ENCODE results near the gene COMMD9. TPM values are rescaled to one million over a fixed set of nuclear protein-coding genes. Genes with fewer than 3 reads are reported as not detected.

The COMMD9 gene
- 52.5 to 71.0 TPM (median 54.6 TPM) in 3 replicates for total RNA-seq
- long read RNA-seq, transcript COMMD9-201 (6 exons, 2,954 nt) = major isoform, 47 of 72 reads
- long read RNA-seq, partial matches to known transcripts = 0 of 72 reads
- long read RNA-seq, other reads (novel, unspliced or antisense) = 23 of 72 reads

- H3K36me3 Mint-ChIP-seq (ENCODE audit: low read depth) = no peaks in the 10 kb centered on the region
- no peak for TF ChIP-seq CTCF (IDR thresholded peaks at IDR 0.05)
- peak; percentile 97 for DNase-seq (ENCODE audit: low spot score)
- H3K27me3 Mint-ChIP-seq (ENCODE audit: low read depth) = no peaks in the 10 kb centered on the region
- H3K27ac Mint-ChIP-seq (ENCODE audit: unreplicated experiment) = peak within 1 kb of the TSS; percentile 92
- H3K4me1 Mint-ChIP-seq (ENCODE audit: low read depth) = peaks cover 23% of the 10 kb centered on the region
- no peaks in the 10 kb centered on the region for H3K9me3 Mint-ChIP-seq (ENCODE audit: low read depth)
- H3K4me3 Mint-ChIP-seq (ENCODE audit: unreplicated experiment) = peak within 1 kb of the TSS; percentile 92
These were observed at the start of gene COMMD9 for GRCh38 chr11:36289226-36289852. COMMD9 (minus strand) TSS chr11:36289424; CDS start chr11:36289412, 12 bp downstream.

DNA sequence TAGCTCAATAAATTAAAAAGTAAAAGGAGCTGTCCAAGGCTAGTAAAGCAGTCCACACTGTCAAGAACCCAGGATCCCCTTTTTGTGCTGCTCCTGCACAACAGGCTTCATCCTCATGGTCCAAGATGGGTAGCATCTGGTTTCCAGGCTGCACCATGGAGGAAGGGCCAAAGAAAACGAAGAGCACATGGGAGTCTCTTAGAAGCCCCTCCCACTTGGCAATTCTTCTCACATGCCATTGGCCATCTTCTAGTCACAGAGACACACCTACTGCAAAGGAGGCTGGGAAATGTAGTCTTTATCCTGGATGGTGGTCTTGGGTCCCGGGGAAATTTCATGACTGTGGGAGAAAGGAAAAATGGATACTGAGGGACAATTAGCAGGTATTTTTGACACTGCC, 44.7 kb upstream of the COMMD9 start:
- no peak overlapping the region for H3K4me3 Mint-ChIP-seq (ENCODE audit: unreplicated experiment)
- peaks cover 4% of the 10 kb centered on the region for H3K4me1 Mint-ChIP-seq (ENCODE audit: low read depth)
- H3K9me3 Mint-ChIP-seq (ENCODE audit: low read depth) = peaks cover 3% of the 10 kb centered on the region
- H3K27ac Mint-ChIP-seq (ENCODE audit: unreplicated experiment) = peak overlapping the region; percentile 75
- no peaks in the 10 kb centered on the region for H3K36me3 Mint-ChIP-seq (ENCODE audit: low read depth)
- no peaks in the 10 kb centered on the region for H3K27me3 Mint-ChIP-seq (ENCODE audit: low read depth)
- TF ChIP-seq CTCF (IDR thresholded peaks at IDR 0.05) = no peak
- no peak for DNase-seq (ENCODE audit: low spot score)

GRCh38 chr11:36333468-36333867, 44.2 kb upstream of the COMMD9 start:
- Mint-ChIP-seq H3K4me3 (ENCODE audit: unreplicated experiment) (no peak overlapping the region), H3K36me3 (ENCODE audit: low read depth) (no peaks in the 10 kb centered on the region), H3K27ac (ENCODE audit: unreplicated experiment) (peak overlapping the region; percentile 75), H3K4me1 (ENCODE audit: low read depth) (peaks cover 4% of the 10 kb centered on the region), H3K9me3 (ENCODE audit: low read depth) (peaks cover 3% of the 10 kb centered on the region), H3K27me3 (ENCODE audit: low read depth) (no peaks in the 10 kb centered on the region)
- DNase-seq (ENCODE audit: low spot score) = no peak
- TF ChIP-seq CTCF (IDR thresholded peaks at IDR 0.05) = no peak

GRCh38 chr11:36330411-36330810, 41.2 kb upstream of the COMMD9 start:
- no peaks in the 10 kb centered on the region for H3K36me3 Mint-ChIP-seq (ENCODE audit: low read depth)
- peaks cover 4% of the 10 kb centered on the region for H3K4me1 Mint-ChIP-seq (ENCODE audit: low read depth)
- H3K4me3 Mint-ChIP-seq (ENCODE audit: unreplicated experiment) = no peak overlapping the region
- no peaks in the 10 kb centered on the region for H3K27me3 Mint-ChIP-seq (ENCODE audit: low read depth)
- H3K27ac Mint-ChIP-seq (ENCODE audit: unreplicated experiment) = no peak overlapping the region
- peaks cover 3% of the 10 kb centered on the region for H3K9me3 Mint-ChIP-seq (ENCODE audit: low read depth)
- TF ChIP-seq CTCF (IDR thresholded peaks at IDR 0.05) = no peak
- DNase-seq (ENCODE audit: low spot score) = no peak

DNA sequence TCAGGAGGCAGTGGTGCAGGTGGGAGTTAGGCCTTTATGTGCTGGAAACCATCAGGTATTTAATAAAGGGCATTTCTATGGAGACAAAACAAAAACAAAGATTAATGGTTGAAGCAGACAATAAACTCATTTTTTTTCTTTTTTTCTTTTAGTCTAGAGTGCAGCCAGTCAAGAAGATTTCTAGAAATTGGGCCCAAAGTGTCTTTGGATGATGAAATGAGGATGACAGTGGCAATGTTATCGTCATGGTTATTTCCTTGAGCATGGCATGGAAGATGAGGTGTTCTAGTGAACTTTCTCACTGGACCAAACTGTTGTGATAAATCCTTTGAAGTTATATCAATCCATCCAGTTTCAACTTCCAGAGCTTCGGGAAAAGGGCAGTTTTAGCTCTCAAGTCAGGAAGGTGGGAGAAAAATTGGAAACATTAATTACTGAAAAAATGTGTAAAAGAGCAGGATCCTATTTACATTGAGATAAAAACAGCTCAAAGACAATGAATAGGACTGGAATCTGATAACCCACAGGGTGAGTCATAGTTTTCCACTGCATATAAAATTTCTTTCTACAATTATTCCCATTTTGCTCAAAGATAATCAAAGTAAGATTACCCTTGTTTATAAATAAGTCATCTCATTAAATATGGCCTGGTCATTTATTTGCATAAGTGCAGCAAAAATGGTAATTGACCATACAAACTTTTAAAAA, 39.9 kb upstream of the COMMD9 start:
- no peak overlapping the region for H3K27ac Mint-ChIP-seq (ENCODE audit: unreplicated experiment)
- no peak overlapping the region for H3K4me3 Mint-ChIP-seq (ENCODE audit: unreplicated experiment)
- no peak for TF ChIP-seq CTCF (IDR thresholded peaks at IDR 0.05)
- no peak for DNase-seq (ENCODE audit: low spot score)
- H3K27me3 Mint-ChIP-seq (ENCODE audit: low read depth) = no peaks in the 10 kb centered on the region
- H3K36me3 Mint-ChIP-seq (ENCODE audit: low read depth) = no peaks in the 10 kb centered on the region
- H3K9me3 Mint-ChIP-seq (ENCODE audit: low read depth) = peaks cover 3% of the 10 kb centered on the region
- peaks cover 4% of the 10 kb centered on the region for H3K4me1 Mint-ChIP-seq (ENCODE audit: low read depth)

Data from chondrocyte (in vitro differentiated cells).